Subcutaneous abdominal adipose tissue (tissue), 5 donors: ENCODE results near the gene RAVER1.
"Not testable (repeated sequence)": the region's sequence is repeated elsewhere in the genome, so short reads cannot be mapped to it uniquely, and the experiment has no call there.

Experiments
- H3K27ac ChIP-seq: one replicate; pipeline ENCODE4 v1.7.0; 2013; ENCODE audit warnings: low read depth, mild to moderate bottlenecking, inconsistent platforms, low read length, moderate library complexity
- H3K27me3 ChIP-seq, 5 donors: one replicate each; pipeline ENCODE4 v1.7.0; 2013; ENCODE audit warnings: low read length in 5 of 5, inconsistent platforms in 1 of 5; ENCODE audit not compliant: control insufficient read depth in 5 of 5, insufficient read depth in 4 of 5
- H3K36me3 ChIP-seq, 5 donors: one replicate each; pipeline ENCODE4 v1.7.0; 2013; ENCODE audit warnings: low read length in 5 of 5; ENCODE audit not compliant: control insufficient read depth in 5 of 5, insufficient read depth in 5 of 5
- H3K4me1 ChIP-seq, 5 donors: one replicate each; pipeline ENCODE4 v1.7.0; 2013; ENCODE audit warnings: low read length in 5 of 5, mild to moderate bottlenecking in 3 of 5, moderate library complexity in 1 of 5; ENCODE audit not compliant: control insufficient read depth in 5 of 5, insufficient read depth in 5 of 5
- H3K4me3 ChIP-seq, 5 donors: one replicate each; pipeline ENCODE4 v1.7.0; 2013; ENCODE audit warnings: low read length in 5 of 5, low read depth in 1 of 5
- H3K9ac ChIP-seq, 5 donors: one replicate each; pipeline ENCODE4 v1.7.0; 2013; ENCODE audit warnings: low read length in 5 of 5, mild to moderate bottlenecking in 4 of 5, moderate library complexity in 3 of 5
- H3K9me3 ChIP-seq, 5 donors: one replicate each; pipeline ENCODE4 v1.7.0; 2013; ENCODE audit warnings: low read length in 5 of 5; ENCODE audit not compliant: control insufficient read depth in 5 of 5
- donor health status: healthy.
- donor health status: healthy.
- donor health status: healthy.
- donor health status: healthy.
- donor health status: healthy.

Gene RAVER1

GRCh38 chr19:10368101-10368803 is 34.9 kb upstream of the RAVER1 start:
- Histone ChIP-seq H3K9ac (no peak overlapping the region), H3K4me3 (no peak overlapping the region), H3K27me3 (no peaks in the 10 kb centered on the region), H3K36me3 (peaks cover 3 to 77% (median 58%) of the 10 kb centered on the region in 5 donors), H3K9me3 (no peaks in the 10 kb centered on the region), H3K4me1 (no peaks in the 10 kb centered on the region), H3K27ac (no peak overlapping the region)

- not testable (repeated sequence) for H3K4me3 ChIP-seq, H3K9me3 ChIP-seq, H3K4me1 ChIP-seq, H3K27ac ChIP-seq, H3K9ac ChIP-seq, H3K27me3 ChIP-seq
- peaks cover 3 to 86% (median 63%) of the 10 kb centered on the region in 5 donors for H3K36me3 ChIP-seq
These were observed 33.7 kb upstream of the RAVER1 start for GRCh38 chr19:10366950-10367512.

- no peaks in the 10 kb centered on the region for H3K27me3 ChIP-seq
- no peak overlapping the region for H3K4me3 ChIP-seq
- H3K4me1 ChIP-seq: no peaks in the 10 kb centered on the region
- no peaks in the 10 kb centered on the region for H3K9me3 ChIP-seq
- no peak overlapping the region for H3K27ac ChIP-seq
- H3K9ac ChIP-seq: no peak overlapping the region
- peaks cover 0 to 91% (median 76%) of the 10 kb centered on the region in 5 donors for H3K36me3 ChIP-seq
These were observed 32.2 kb upstream of the RAVER1 start for GRCh38 chr19:10365518-10365917.

GRCh38 chr19:10364644-10365043 is 31.3 kb upstream of the RAVER1 start:
- Histone ChIP-seq H3K4me1 (no peaks in the 10 kb centered on the region), H3K9ac (no peak overlapping the region), H3K27me3 (no peaks in the 10 kb centered on the region), H3K9me3 (no peaks in the 10 kb centered on the region), H3K4me3 (no peak overlapping the region), H3K36me3 (peaks cover 0 to 93% (median 77%) of the 10 kb centered on the region in 5 donors), H3K27ac (no peak overlapping the region)

GRCh38 chr19:10363789-10364281 is 30.5 kb upstream of the RAVER1 start:
- Histone ChIP-seq H3K9ac (peak overlapping the region in 1 of 5 donors; percentile 30), H3K27me3 (no peaks in the 10 kb centered on the region), H3K4me1 (no peaks in the 10 kb centered on the region), H3K27ac (no peak overlapping the region), H3K4me3 (no peak overlapping the region), H3K9me3 (no peaks in the 10 kb centered on the region), H3K36me3 (peaks cover 0 to 93% (median 78%) of the 10 kb centered on the region in 5 donors)

GRCh38 chr19:10362259-10362658 is 28.9 kb upstream of the RAVER1 start:
- Histone ChIP-seq H3K27me3 (no peaks in the 10 kb centered on the region), H3K9me3 (no peaks in the 10 kb centered on the region), H3K36me3 (peaks cover 0 to 95% (median 82%) of the 10 kb centered on the region in 5 donors), H3K4me3 (no peak overlapping the region), H3K4me1 (no peaks in the 10 kb centered on the region), H3K9ac (no peak overlapping the region), H3K27ac (no peak overlapping the region)

GRCh38 chr19:10361569-10362011 is 28.3 kb upstream of the RAVER1 start:
- no peaks in the 10 kb centered on the region for H3K9me3 ChIP-seq
- H3K36me3 ChIP-seq: peaks cover 0 to 95% (median 81%) of the 10 kb centered on the region in 5 donors
- H3K9ac ChIP-seq: no peak overlapping the region
- no peaks in the 10 kb centered on the region for H3K4me1 ChIP-seq
- no peaks in the 10 kb centered on the region for H3K27me3 ChIP-seq
- no peak overlapping the region for H3K4me3 ChIP-seq
- H3K27ac ChIP-seq: no peak overlapping the region

- peaks cover 0 to 84% (median 53%) of the 10 kb centered on the region in 5 donors for H3K36me3 ChIP-seq
- H3K9me3 ChIP-seq: no peaks in the 10 kb centered on the region
- H3K4me3 ChIP-seq: no peak overlapping the region
- H3K9ac ChIP-seq: no peak overlapping the region
- H3K27ac ChIP-seq: no peak overlapping the region
- no peaks in the 10 kb centered on the region for H3K27me3 ChIP-seq
- peaks cover 0 to 16% (median 13%) of the 10 kb centered on the region in 5 donors for H3K4me1 ChIP-seq
These were observed 23.1 kb upstream of the RAVER1 start for GRCh38 chr19:10356431-10356830.

GRCh38 chr19:10353793-10354391 is 20.6 kb upstream of the RAVER1 start:
- no peaks in the 10 kb centered on the region for H3K9me3 ChIP-seq
- peaks cover 0 to 16% (median 13%) of the 10 kb centered on the region in 5 donors for H3K4me1 ChIP-seq
- H3K36me3 ChIP-seq: peaks cover 0 to 79% (median 49%) of the 10 kb centered on the region in 5 donors
- peak overlapping the region in 2 of 5 donors; percentile 36 to 52 for H3K4me3 ChIP-seq
- no peaks in the 10 kb centered on the region for H3K27me3 ChIP-seq
- no peak overlapping the region for H3K9ac ChIP-seq
- no peak overlapping the region for H3K27ac ChIP-seq
